Spinal cord (tissue), 10 donors: ENCODE measurements around the gene CMIP. TPM values are rescaled to one million over a fixed set of nuclear protein-coding genes. Genes with fewer than 3 reads are reported as not detected.

Source experiments
- DNase-seq, 6 donors: peaks; one replicate each; pipeline versions ENCODE4 v3.0.0 to v3.0.0-alpha.2; 2013 to 2015; ENCODE audit warnings: low spot score in 6 of 6, low read depth in 4 of 6
- H3K27ac ChIP-seq: one replicate; pipeline ENCODE4 v1.5.1; 2013; ENCODE audit warnings: low read depth, low read length, control low read depth
- H3K27me3 ChIP-seq: one replicate; pipeline ENCODE4 v1.6.1; 2013; ENCODE audit warnings: low read length; ENCODE audit not compliant: control insufficient read depth, insufficient read depth
- H3K36me3 ChIP-seq: one replicate; pipeline ENCODE4 v1.6.1; 2013; ENCODE audit warnings: low read length; ENCODE audit not compliant: control insufficient read depth, insufficient read depth
- H3K4me1 ChIP-seq: one replicate; pipeline ENCODE4 v1.6.1; 2013; ENCODE audit warnings: low read length; ENCODE audit not compliant: control insufficient read depth, insufficient read depth
- H3K4me3 ChIP-seq: one replicate; pipeline ENCODE4 v1.5.1; 2013; ENCODE audit warnings: low read depth, low read length, control low read depth
- H3K9me3 ChIP-seq: one replicate; pipeline ENCODE4 v1.6.1; 2013; ENCODE audit warnings: low read length; ENCODE audit not compliant: control insufficient read depth, insufficient read depth
- WGBS: methylation state at CpG from one replicate; pipeline ENCODE4 v1.1.5; 2013; ENCODE audit warnings: missing lambda C conversion rate; ENCODE audit not compliant: insufficient coverage; 5-methylcytosine and 5-hydroxymethylcytosine counted together
- long read RNA-seq, 4 donors: transcript quantifications; one replicate each; lab custom pipeline, GENCODE V29; 2026
- polyA plus RNA-seq, 2 donors: library from polyadenylated mRNA; unstranded; fragments of 120-200 nt; gene quantifications; one replicate each; pipeline ENCODE4 v1.2.1, GENCODE V29; 2013; ENCODE audit not compliant: insufficient read length in 2 of 2
- total RNA-seq, 2 donors: library from RNA; depleted of rRNA in 1 of 2; stranded (reverse); fragments of 120-200 nt in 1 of 2; fragments of >200 nt in 1 of 2; gene quantifications; one replicate each; pipeline versions ENCODE4 v1.2.3 to v1.2.4, GENCODE V29; 2013 to 2014
- donor health status: healthy.

CMIP gene
- total RNA-seq (10 to 100 TPM; 20.6 to 59.4 TPM), polyA plus RNA-seq (100 to 1,000 TPM; 141 to 151 TPM)
- long read RNA-seq, donor 1, full-length matches to known transcripts = 7 of 12 reads
- long read RNA-seq, donor 1, partial matches to known transcripts = 5 of 12 reads
- long read RNA-seq, donor 1, other reads (novel, unspliced or antisense) = 0 of 12 reads
- long read RNA-seq, donor 2, full-length matches to known transcripts = 3 of 3 reads
- long read RNA-seq, donor 2, partial matches to known transcripts = 0 of 3 reads
- long read RNA-seq, donor 2, other reads (novel, unspliced or antisense) = 0 of 3 reads
- long read RNA-seq, donor 3, full-length matches to known transcripts = 4 of 22 reads
- long read RNA-seq, donor 3, partial matches to known transcripts = 18 of 22 reads
- long read RNA-seq, donor 3, other reads (novel, unspliced or antisense) = 0 of 22 reads
- long read RNA-seq, donor 4, full-length matches to known transcripts = 1 of 1 reads
- long read RNA-seq, donor 4, partial matches to known transcripts = 0 of 1 reads
- long read RNA-seq, donor 4, other reads (novel, unspliced or antisense) = 0 of 1 reads

DNA sequence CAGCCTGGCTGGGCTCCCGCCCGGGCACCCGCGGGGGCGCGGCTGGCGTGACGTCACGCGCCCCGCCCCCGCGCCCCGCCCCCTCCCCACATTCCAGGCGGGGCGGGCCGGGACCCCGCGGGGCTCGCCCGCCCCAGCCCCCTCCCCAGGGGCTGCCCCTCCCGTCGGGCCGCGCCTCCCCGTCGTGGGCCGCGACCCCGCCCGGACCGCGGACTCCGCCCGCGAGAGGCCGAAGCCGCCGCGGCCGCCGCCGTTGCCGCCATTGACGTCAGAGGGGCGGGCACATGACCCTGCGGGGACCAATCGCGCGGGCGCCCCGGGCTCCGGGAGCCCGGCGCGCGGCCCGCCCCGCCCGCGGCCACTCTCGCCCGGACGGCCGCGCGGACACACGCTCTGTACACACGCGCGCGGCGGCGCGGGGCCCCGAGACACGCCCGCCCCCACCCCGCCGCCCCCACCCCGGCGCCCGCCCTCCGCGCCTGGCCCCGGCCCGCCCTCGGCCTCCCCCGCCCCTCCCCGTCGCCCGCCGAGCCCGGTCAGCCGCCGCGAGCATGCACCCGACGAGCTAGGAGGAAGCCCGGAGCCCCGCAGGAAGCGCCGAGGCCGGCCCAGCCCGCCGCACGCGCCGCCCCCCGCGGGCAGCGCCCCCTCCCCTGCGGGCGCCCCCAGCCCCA, at the start of gene CMIP:
CMIP (plus strand) TSS at position 361 of the 674 bp plus-strand sequence.
- Histone ChIP-seq H3K9me3 (no peaks in the 10 kb centered on the region), H3K27ac (peak within 1 kb of the TSS; percentile 64), H3K4me1 (peaks cover 39% of the 10 kb centered on the region), H3K4me3 (peak within 1 kb of the TSS; percentile 73), H3K27me3 (no peaks in the 10 kb centered on the region), H3K36me3 (peaks cover 4% of the 10 kb centered on the region)
- WGBS = 0% methylated on average over 62 of the region's 114 CpGs
- DNase-seq = peak in 3 of 6 donors; percentile 66 to 92 (median 92)

GRCh38 chr16:81394966-81395655, 49.5 kb upstream of the CMIP start:
- no peak for DNase-seq
- 60% methylated on average over 5 of the region's 13 CpGs for WGBS
- H3K27ac ChIP-seq = no peak overlapping the region
- H3K4me3 ChIP-seq = no peak overlapping the region
- H3K27me3 ChIP-seq = no peaks in the 10 kb centered on the region
- peaks cover 3% of the 10 kb centered on the region for H3K9me3 ChIP-seq
- H3K36me3 ChIP-seq = peaks cover 14% of the 10 kb centered on the region
- H3K4me1 ChIP-seq = no peaks in the 10 kb centered on the region

GRCh38 chr16:81397058-81397878, 47.3 kb upstream of the CMIP start:
- H3K4me1 ChIP-seq = peaks cover 4% of the 10 kb centered on the region
- no peak overlapping the region for H3K27ac ChIP-seq
- no peak for DNase-seq
- H3K4me3 ChIP-seq = no peak overlapping the region
- peaks cover 4% of the 10 kb centered on the region for H3K9me3 ChIP-seq
- H3K27me3 ChIP-seq = no peaks in the 10 kb centered on the region
- H3K36me3 ChIP-seq = peaks cover 7% of the 10 kb centered on the region
- 88% methylated on average over 21 of the region's 21 CpGs for WGBS

DNA sequence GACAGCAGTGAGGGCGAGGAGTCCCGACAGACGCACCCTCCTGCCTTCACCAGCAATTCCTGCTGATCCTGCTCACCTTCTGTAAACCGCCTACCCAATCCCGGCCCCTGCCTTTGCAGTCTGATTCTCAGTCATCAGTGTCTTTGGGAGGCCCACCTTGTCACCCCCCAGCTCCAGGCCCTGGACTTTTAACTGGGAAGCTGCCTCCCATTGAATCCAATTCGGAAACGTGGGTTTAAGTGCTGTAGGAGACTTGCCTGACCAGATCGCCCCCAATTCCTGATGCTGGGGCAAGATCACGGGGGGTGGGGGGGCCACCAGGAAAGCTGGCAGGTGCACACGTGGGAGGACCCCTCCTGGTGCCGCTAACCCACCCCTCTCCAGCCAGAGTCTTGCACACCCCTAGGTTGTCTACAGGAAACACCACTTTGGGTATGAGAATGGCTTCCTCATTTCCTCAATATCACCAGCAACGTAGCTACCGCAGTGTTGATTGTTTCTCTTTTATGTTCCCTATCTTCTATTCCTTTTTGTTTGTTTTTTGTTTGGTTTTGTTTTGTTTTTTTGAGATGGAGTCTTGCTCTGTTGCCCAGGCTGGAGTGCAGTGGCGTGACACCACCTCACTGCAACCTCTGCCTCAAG, 46.6 kb upstream of the CMIP start:
- H3K9me3 ChIP-seq = peaks cover 4% of the 10 kb centered on the region
- WGBS = 94% methylated on average over 9 of the region's 14 CpGs
- H3K27ac ChIP-seq = no peak overlapping the region
- no peak for DNase-seq
- H3K4me1 ChIP-seq = peaks cover 4% of the 10 kb centered on the region
- H3K27me3 ChIP-seq = no peaks in the 10 kb centered on the region
- no peak overlapping the region for H3K4me3 ChIP-seq
- H3K36me3 ChIP-seq = peaks cover 3% of the 10 kb centered on the region

DNA sequence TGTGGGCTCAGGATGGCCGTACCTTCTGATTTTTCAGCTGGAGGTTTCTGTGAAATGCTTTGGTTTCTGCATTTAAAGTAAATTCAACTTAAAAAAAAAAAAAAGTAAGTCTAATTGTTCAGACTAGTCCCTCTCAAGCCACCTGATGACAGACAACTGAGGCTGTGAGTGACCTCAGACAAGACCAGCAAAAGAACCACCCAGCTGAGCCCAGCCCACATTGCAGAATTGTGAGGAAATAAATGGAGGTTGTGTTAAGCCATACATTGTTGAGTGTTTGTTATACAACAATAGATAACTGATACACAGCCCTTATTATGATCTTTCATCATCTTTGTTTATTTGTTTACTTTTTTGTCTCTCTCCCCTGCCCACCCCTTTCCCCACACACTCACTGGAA, 44.7 kb upstream of the CMIP start:
- Histone ChIP-seq H3K36me3 (peaks cover 3% of the 10 kb centered on the region), H3K4me1 (peaks cover 14% of the 10 kb centered on the region), H3K27ac (no peak overlapping the region), H3K9me3 (peaks cover 4% of the 10 kb centered on the region), H3K27me3 (no peaks in the 10 kb centered on the region), H3K4me3 (no peak overlapping the region)
- no peak for DNase-seq
- WGBS = no CpG with 5 or more reads among the region's 1 CpG

- Histone ChIP-seq H3K9me3 (peaks cover 4% of the 10 kb centered on the region), H3K27ac (no peak overlapping the region), H3K4me3 (no peak overlapping the region), H3K27me3 (no peaks in the 10 kb centered on the region), H3K36me3 (no peaks in the 10 kb centered on the region), H3K4me1 (peaks cover 14% of the 10 kb centered on the region)
- 64% methylated on average over 17 of the region's 19 CpGs for WGBS
- DNase-seq = no peak
Measured at GRCh38 chr16:81401035-81401950, 43.3 kb upstream of the CMIP start.

- no peaks in the 10 kb centered on the region for H3K36me3 ChIP-seq
- H3K9me3 ChIP-seq = peaks cover 4% of the 10 kb centered on the region
- H3K27me3 ChIP-seq = no peaks in the 10 kb centered on the region
- H3K4me3 ChIP-seq = no peak overlapping the region
- H3K27ac ChIP-seq = no peak overlapping the region
- peaks cover 14% of the 10 kb centered on the region for H3K4me1 ChIP-seq
- no peak for DNase-seq
- whole genome bisulfite sequencing = 4% methylated on average over 4 of the region's 5 CpGs
Measured at GRCh38 chr16:81403208-81403600, 41.4 kb upstream of the CMIP start.
